ENCODE measurements around the gene CACNA2D4. TPM values are rescaled to one million over a fixed set of nuclear protein-coding genes. Genes with fewer than 3 reads are reported as not detected.

CACNA2D4 gene, protein sequence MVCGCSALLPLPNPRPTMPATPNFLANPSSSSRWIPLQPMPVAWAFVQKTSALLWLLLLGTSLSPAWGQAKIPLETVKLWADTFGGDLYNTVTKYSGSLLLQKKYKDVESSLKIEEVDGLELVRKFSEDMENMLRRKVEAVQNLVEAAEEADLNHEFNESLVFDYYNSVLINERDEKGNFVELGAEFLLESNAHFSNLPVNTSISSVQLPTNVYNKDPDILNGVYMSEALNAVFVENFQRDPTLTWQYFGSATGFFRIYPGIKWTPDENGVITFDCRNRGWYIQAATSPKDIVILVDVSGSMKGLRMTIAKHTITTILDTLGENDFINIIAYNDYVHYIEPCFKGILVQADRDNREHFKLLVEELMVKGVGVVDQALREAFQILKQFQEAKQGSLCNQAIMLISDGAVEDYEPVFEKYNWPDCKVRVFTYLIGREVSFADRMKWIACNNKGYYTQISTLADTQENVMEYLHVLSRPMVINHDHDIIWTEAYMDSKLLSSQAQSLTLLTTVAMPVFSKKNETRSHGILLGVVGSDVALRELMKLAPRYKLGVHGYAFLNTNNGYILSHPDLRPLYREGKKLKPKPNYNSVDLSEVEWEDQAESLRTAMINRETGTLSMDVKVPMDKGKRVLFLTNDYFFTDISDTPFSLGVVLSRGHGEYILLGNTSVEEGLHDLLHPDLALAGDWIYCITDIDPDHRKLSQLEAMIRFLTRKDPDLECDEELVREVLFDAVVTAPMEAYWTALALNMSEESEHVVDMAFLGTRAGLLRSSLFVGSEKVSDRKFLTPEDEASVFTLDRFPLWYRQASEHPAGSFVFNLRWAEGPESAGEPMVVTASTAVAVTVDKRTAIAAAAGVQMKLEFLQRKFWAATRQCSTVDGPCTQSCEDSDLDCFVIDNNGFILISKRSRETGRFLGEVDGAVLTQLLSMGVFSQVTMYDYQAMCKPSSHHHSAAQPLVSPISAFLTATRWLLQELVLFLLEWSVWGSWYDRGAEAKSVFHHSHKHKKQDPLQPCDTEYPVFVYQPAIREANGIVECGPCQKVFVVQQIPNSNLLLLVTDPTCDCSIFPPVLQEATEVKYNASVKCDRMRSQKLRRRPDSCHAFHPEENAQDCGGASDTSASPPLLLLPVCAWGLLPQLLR
- 7.1 TPM for total RNA-seq
- 10 to 100 TPM in 1 of 4 donors, 1 to 10 TPM in 3; 2.9 to 10.4 (median 5.6) TPM for polyA plus RNA-seq

DNA sequence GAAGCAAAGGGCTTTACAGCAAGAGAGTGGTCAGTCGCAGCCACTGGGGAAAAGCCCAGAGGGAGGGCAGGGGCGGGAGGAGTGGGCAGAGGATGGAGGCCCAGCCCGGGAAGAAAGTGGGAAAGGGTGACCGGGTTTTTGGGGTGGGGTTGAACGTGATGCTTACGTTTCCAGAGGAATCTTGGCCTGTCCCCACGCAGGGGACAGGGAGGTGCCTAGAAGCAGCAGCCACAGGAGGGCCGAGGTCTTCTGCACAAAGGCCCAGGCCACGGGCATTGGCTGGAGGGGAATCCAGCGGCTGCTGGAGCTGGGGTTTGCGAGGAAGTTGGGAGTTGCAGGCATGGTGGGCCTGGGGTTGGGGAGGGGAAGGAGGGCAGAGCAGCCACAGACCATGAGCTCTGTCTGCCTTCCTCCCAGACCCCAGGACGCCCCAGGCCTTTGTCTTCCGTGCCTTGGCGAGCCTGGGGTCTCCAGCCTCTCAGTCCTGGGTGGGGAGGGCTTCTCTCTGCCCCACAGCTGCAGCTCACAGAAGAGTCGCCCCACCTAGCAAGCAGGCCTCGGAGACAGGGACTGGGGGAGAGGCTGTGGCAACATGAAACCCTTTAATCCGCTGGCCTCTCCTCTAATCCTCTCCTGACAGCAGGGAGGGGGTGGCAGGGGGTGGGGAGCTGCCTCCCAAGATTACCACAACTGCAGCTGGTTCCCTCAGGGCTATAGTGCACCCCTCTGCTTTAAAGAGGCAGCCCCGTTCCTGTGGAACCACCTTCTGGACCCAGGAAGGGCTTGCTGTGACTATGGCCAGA is at the start of gene CACNA2D4:
CACNA2D4 (minus strand) TSS at position 572 of the 803 bp plus-strand sequence; CDS start at position 393, 179 bp downstream.
- Mint-ChIP-seq H3K36me3 (peaks cover 7% of the 10 kb centered on the region), H3K27ac (peak within 1 kb of the TSS in 2 of 3 donors; percentile 40 to 46), H3K4me1 (peaks cover 0 to 42% (median 15%) of the 10 kb centered on the region in 4 donors), H3K9me3 (no peaks in the 10 kb centered on the region), H3K27me3 (peaks cover 2% of the 10 kb centered on the region), H3K4me3 (no peak within 1 kb of the TSS)
- no peak for DNase-seq
- H3K4me1 ChIP-seq (ENCODE audit: control insufficient read depth, insufficient read depth, low read length, poor library complexity, severe bottlenecking): peaks cover 20% of the 10 kb centered on the region
- no peaks in the 10 kb centered on the region for H3K36me3 ChIP-seq (ENCODE audit: control insufficient read depth, insufficient read depth, low read length)
- no peak for ATAC-seq (ENCODE audit: low read depth in 2 of 2)
- H3K4me3 ChIP-seq (ENCODE audit: low read depth, low read length): no peak within 1 kb of the TSS
- no peak within 1 kb of the TSS for H3K27ac ChIP-seq (ENCODE audit: insufficient read depth, low read length, poor library complexity, severe bottlenecking)
- H3K9me3 ChIP-seq (ENCODE audit: control insufficient read depth in 2 of 2, low read length in 2 of 2): no peaks in the 10 kb centered on the region
- no peaks in the 10 kb centered on the region for H3K27me3 ChIP-seq (ENCODE audit: control insufficient read depth, insufficient read depth, low read length)

DNA sequence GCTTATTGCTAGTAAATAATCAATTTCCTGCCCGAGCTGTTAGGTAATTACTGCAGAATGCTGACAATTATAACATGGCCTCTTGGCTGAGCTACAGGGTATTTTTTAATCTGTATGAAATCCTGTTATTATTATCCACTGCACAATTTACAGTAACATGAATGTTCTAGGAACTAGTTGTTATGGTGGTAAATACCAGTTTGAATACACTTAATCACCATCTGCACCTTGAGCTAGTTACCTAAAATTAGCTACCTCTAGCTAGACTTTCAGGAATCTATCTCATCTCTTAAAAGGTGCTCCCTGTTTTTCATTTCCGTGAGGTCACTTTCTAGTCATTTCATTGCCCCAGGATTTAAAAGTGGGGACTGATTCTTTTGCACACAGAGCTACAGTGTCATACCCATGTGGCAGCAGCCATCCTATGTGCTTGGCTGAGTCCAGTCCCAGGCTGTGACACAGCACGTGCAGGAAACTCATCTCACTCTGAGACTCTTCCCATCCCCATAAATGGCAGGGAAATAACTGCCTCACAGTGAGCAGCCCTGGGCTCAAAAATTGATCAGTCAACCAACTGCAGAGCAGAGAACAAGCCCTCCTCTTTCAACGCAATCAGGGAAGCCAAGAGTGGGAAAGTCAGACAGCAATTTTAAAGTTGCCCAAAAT is 48.2 kb upstream of the CACNA2D4 start:
- Mint-ChIP-seq H3K36me3 (peaks cover 21% of the 10 kb centered on the region), H3K9me3 (no peaks in the 10 kb centered on the region), H3K27me3 (no peaks in the 10 kb centered on the region)

DNA sequence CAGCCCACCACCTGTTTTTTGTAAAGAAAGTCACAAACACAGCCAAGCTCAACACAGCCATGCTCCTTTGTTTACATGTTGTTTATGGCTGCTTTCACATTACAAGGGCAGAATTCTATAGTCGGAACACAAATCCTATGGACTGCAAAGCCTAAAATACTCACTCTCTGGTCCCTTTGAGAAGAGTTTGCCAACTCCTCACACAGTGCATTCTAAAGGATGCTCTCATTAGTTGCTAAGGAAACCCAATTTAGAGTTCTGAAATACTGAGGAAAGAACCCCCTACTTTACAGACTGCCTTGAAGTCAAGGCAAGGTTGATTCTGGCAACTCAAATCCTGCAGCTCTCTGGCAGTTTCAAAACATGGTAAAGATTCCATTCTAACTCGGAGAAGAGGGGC is 47.5 kb upstream of the CACNA2D4 start:
- H3K4me3 Mint-ChIP-seq: no peak overlapping the region
- H3K4me1 Mint-ChIP-seq: peaks cover 6 to 14% (median 12%) of the 10 kb centered on the region in 4 donors
- H3K4me3 ChIP-seq (ENCODE audit: low read depth, low read length): no peak overlapping the region
- no peaks in the 10 kb centered on the region for H3K27me3 Mint-ChIP-seq
- DNase-seq: no peak
- peaks cover 62% of the 10 kb centered on the region for H3K36me3 ChIP-seq (ENCODE audit: control insufficient read depth, insufficient read depth, low read length)
- H3K4me1 ChIP-seq (ENCODE audit: control insufficient read depth, insufficient read depth, low read length, poor library complexity, severe bottlenecking): no peaks in the 10 kb centered on the region
- H3K27ac ChIP-seq (ENCODE audit: insufficient read depth, low read length, poor library complexity, severe bottlenecking): no peak overlapping the region
- peaks cover 24% of the 10 kb centered on the region for H3K36me3 Mint-ChIP-seq
- no peak for ATAC-seq (ENCODE audit: low read depth in 2 of 2)
- no peaks in the 10 kb centered on the region for H3K9me3 Mint-ChIP-seq
- H3K27ac Mint-ChIP-seq: no peak overlapping the region
- H3K9me3 ChIP-seq (ENCODE audit: control insufficient read depth in 2 of 2, low read length in 2 of 2): no peaks in the 10 kb centered on the region
- no peaks in the 10 kb centered on the region for H3K27me3 ChIP-seq (ENCODE audit: control insufficient read depth, insufficient read depth, low read length)

More for the DNA sequence above, 48.2 kb upstream of the CACNA2D4 start:
- Histone ChIP-seq H3K27ac (ENCODE audit: insufficient read depth, low read length, poor library complexity, severe bottlenecking) (no peak overlapping the region), H3K4me1 (ENCODE audit: control insufficient read depth, insufficient read depth, low read length, poor library complexity, severe bottlenecking) (no peaks in the 10 kb centered on the region), H3K4me3 (ENCODE audit: low read depth, low read length) (no peak overlapping the region), H3K9me3 (ENCODE audit: control insufficient read depth in 2 of 2, low read length in 2 of 2) (no peaks in the 10 kb centered on the region), H3K27me3 (ENCODE audit: control insufficient read depth, insufficient read depth, low read length) (no peaks in the 10 kb centered on the region), H3K36me3 (ENCODE audit: control insufficient read depth, insufficient read depth, low read length) (peaks cover 55% of the 10 kb centered on the region)
- no peak overlapping the region for H3K4me3 Mint-ChIP-seq
- H3K4me1 Mint-ChIP-seq: peaks cover 9 to 18% (median 18%) of the 10 kb centered on the region in 4 donors
- peak overlapping the region in 1 of 3 donors; percentile 68 for H3K27ac Mint-ChIP-seq
- ATAC-seq (ENCODE audit: low read depth in 2 of 2) (no peak), DNase-seq (no peak)

DNA sequence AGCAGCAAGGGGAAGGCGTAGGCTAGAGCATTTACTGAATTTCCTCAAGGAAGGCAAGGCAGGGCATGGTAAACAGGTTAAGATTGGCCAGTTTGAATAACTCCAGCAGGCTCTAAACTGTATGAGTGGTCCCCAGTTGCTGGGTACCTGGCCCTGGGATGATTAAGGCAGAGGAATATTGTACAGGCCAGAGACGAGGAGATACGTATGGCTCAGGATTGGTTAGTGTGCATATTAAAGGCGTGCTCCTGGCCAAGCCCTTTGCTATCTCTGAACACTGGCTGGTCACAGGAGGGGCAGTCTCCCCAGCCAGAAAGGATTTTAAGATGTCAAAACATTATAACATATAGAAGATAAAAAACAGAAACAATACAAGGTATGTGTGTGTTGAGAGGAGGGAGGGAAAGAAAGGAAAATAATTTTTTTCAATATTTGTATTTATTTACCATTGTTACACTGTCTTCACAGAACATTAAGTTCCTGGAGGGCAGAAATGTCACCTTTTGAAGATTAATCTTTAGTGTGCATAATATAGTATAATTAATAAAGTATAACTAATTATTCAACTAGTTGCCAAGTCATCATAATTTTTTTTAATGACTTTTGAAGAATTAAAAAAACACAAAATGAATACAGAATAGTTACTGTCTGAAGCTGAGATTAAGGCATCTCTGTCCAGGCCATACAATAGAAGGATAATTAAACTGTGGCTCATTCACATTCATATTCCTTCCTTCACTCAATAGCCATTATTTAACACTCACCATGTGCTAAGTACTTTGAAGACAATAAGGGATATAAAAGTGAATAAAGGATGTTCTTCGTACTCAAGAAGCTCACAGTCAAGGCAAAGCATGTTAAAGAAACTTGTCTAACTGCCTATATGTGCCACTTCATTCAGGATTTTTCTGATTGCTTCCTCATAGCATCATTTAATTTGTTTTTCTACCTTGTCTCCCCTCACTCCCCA is 43.9 kb upstream of the CACNA2D4 start:
- DNase-seq: no peak
- H3K27me3 Mint-ChIP-seq: no peaks in the 10 kb centered on the region
- no peak overlapping the region for H3K4me3 ChIP-seq (ENCODE audit: low read depth, low read length)
- H3K27ac ChIP-seq (ENCODE audit: insufficient read depth, low read length, poor library complexity, severe bottlenecking): no peak overlapping the region
- no peaks in the 10 kb centered on the region for H3K4me1 ChIP-seq (ENCODE audit: control insufficient read depth, insufficient read depth, low read length, poor library complexity, severe bottlenecking)
- H3K27me3 ChIP-seq (ENCODE audit: control insufficient read depth, insufficient read depth, low read length): no peaks in the 10 kb centered on the region
- peaks cover 0 to 1% (median 0%) of the 10 kb centered on the region in 7 donors for H3K9me3 Mint-ChIP-seq
- H3K4me1 Mint-ChIP-seq: peaks cover 2 to 8% (median 3%) of the 10 kb centered on the region in 4 donors
- peak overlapping the region in 2 of 3 donors; percentile 10 to 47 for H3K27ac Mint-ChIP-seq
- no peaks in the 10 kb centered on the region for H3K9me3 ChIP-seq (ENCODE audit: control insufficient read depth in 2 of 2, low read length in 2 of 2)
- ATAC-seq (ENCODE audit: low read depth in 2 of 2): no peak
- peaks cover 45% of the 10 kb centered on the region for H3K36me3 Mint-ChIP-seq
- H3K4me3 Mint-ChIP-seq: no peak overlapping the region
- peaks cover 60% of the 10 kb centered on the region for H3K36me3 ChIP-seq (ENCODE audit: control insufficient read depth, insufficient read depth, low read length)

DNA sequence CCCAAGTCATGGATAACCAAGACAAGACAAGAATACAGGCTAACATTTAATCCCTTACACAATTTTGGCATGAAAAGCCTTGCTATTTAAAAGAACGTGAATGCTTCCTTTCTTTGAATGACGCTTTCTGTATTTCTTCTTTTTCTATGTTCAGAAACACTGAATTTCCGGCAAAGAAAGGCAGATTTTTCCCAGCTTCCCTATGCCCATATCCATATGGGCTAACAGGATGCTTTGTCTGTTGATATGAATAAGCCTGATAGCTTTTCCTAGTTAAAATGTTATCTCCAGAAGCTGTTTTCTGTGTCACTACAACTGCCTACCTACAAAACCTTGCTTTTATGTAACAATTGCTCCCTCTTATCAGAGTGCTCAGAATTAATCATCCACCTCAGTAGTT is 38.3 kb upstream of the CACNA2D4 start:
- no peaks in the 10 kb centered on the region for H3K4me1 ChIP-seq (ENCODE audit: control insufficient read depth, insufficient read depth, low read length, poor library complexity, severe bottlenecking)
- H3K4me1 Mint-ChIP-seq: peaks cover 2 to 6% (median 5%) of the 10 kb centered on the region in 4 donors
- H3K36me3 Mint-ChIP-seq: peaks cover 53% of the 10 kb centered on the region
- H3K27ac ChIP-seq (ENCODE audit: insufficient read depth, low read length, poor library complexity, severe bottlenecking): no peak overlapping the region
- DNase-seq: no peak
- H3K9me3 Mint-ChIP-seq: peaks cover 0 to 1% (median 0%) of the 10 kb centered on the region in 7 donors
- H3K4me3 ChIP-seq (ENCODE audit: low read depth, low read length): no peak overlapping the region
- H3K27me3 Mint-ChIP-seq: no peaks in the 10 kb centered on the region
- peaks cover 55% of the 10 kb centered on the region for H3K36me3 ChIP-seq (ENCODE audit: control insufficient read depth, insufficient read depth, low read length)
- no peak for ATAC-seq (ENCODE audit: low read depth in 2 of 2)
- H3K4me3 Mint-ChIP-seq: no peak overlapping the region
- no peak overlapping the region for H3K27ac Mint-ChIP-seq
- H3K9me3 ChIP-seq (ENCODE audit: control insufficient read depth in 2 of 2, low read length in 2 of 2): no peaks in the 10 kb centered on the region
- no peaks in the 10 kb centered on the region for H3K27me3 ChIP-seq (ENCODE audit: control insufficient read depth, insufficient read depth, low read length)

DNA sequence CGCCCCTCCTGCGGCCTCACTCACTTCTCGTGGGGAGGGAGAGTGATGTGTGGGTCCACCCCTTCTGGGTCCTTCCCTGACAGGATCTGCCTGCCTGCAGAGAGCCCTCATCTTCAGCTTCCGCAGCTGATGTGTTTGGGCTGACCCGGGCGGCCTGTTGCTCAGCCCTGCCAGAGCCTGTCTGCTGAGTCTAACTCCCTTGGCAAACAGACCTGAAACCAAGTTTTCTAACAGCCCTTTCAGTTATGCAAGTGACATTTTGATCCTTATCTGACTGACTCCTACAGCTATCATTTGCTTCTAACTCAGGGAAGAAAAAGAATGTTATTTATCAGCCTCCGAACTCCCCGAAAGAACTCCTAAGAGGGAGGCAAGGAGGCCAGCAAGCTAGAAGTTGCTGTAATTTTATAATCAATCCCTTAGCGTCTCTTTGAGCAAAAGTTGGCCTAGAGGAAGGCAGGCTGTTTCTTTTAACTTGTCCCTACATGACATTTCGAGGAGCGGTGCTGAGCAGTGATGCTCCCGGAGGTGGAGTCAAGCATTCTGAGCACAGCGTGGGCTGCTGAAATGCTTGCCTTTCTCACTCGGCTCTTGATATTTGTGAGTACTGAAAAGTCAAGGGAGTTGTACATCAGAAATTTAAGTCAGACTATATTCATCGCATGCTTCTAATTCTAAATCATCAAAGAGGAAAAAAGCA is 31.5 kb upstream of the CACNA2D4 start:
- peaks cover 3 to 20% (median 14%) of the 10 kb centered on the region in 4 donors for H3K4me1 Mint-ChIP-seq
- Histone ChIP-seq H3K27me3 (ENCODE audit: control insufficient read depth, insufficient read depth, low read length) (no peaks in the 10 kb centered on the region), H3K36me3 (ENCODE audit: control insufficient read depth, insufficient read depth, low read length) (peaks cover 79% of the 10 kb centered on the region), H3K4me3 (ENCODE audit: low read depth, low read length) (peak overlapping the region; percentile 21), H3K9me3 (ENCODE audit: control insufficient read depth in 2 of 2, low read length in 2 of 2) (no peaks in the 10 kb centered on the region), H3K4me1 (ENCODE audit: control insufficient read depth, insufficient read depth, low read length, poor library complexity, severe bottlenecking) (peaks cover 18% of the 10 kb centered on the region), H3K27ac (ENCODE audit: insufficient read depth, low read length, poor library complexity, severe bottlenecking) (peak overlapping the region; percentile 56)
- H3K9me3 Mint-ChIP-seq: peaks cover 0 to 2% (median 0%) of the 10 kb centered on the region in 7 donors
- no peaks in the 10 kb centered on the region for H3K27me3 Mint-ChIP-seq
- H3K27ac Mint-ChIP-seq: peak overlapping the region; percentile 84 to 91 (median 85)
- H3K4me3 Mint-ChIP-seq: peak overlapping the region in 3 of 4 donors; percentile 51 to 70 (median 63)
- peaks cover 76% of the 10 kb centered on the region for H3K36me3 Mint-ChIP-seq
- ATAC-seq (ENCODE audit: low read depth in 2 of 2) (peak; percentile 74 to 77), DNase-seq (peak in 2 of 3 donors; percentile 14 to 50)
